Measurements from ENCODE around the gene RNF38.

GRCh38 chr9:36341936-36342577, 58.0 kb downstream of the RNF38 start:
- TF ChIP-seq MAX (IDR thresholded peaks at IDR 0.05) (no peak), EP300 (IDR thresholded peaks at IDR 0.05; ENCODE audit: borderline replicate concordance) (no peak), YY1 (IDR thresholded peaks at IDR 0.05; ENCODE audit: low read depth) (no peak), EGR1 (IDR thresholded peaks at IDR 0.05) (no peak), TCF12 (IDR thresholded peaks at IDR 0.05; ENCODE audit: low read depth) (no peak), ZBTB7A (IDR thresholded peaks at IDR 0.05; ENCODE audit: low read depth) (no peak), FOXM1 (IDR thresholded peaks at IDR 0.05; ENCODE audit: borderline replicate concordance, low read depth) (no peak), CEBPB (IDR thresholded peaks at IDR 0.05) (no peak), NFIC (IDR thresholded peaks at IDR 0.05) (no peak)
